KBM-7 (cell line): ENCODE data around the gene ADGRL2.
"Not testable (repeated sequence)": the region's sequence is repeated elsewhere in the genome, so short reads cannot be mapped to it uniquely, and the experiment has no call there.

Source experiments
- DNase-seq: peaks from one replicate; pipeline ENCODE4 v3.0.0-alpha.2; 2015
- in situ Hi-C: fragments of 300-500 bp; cut with MboI; formaldehyde crosslinking; loops from 2 replicates; pipeline ENCODE4 v1.14.3; 2020; ENCODE audit warnings: low sequenced_read_pairs, low pct_unique_long_range_greater_than_20kb, mixed read lengths

The ADGRL2 gene

GRCh38 chr1:81885291-81885690 is 84.6 kb downstream of the ADGRL2 start:
- no peak for DNase-seq
- in situ Hi-C loops: no loop called here

- in situ Hi-C loops: not testable (repeated sequence)
Measured at GRCh38 chr1:81886292-81886691, 85.6 kb downstream of the ADGRL2 start.

GRCh38 chr1:81887421-81888144 is 86.8 kb downstream of the ADGRL2 start:
- DNase-seq: no peak

More at GRCh38 chr1:81886292-81886691, 85.6 kb downstream of the ADGRL2 start:
- not testable (repeated sequence) for DNase-seq

GRCh38 chr1:81889166-81889565 is 88.4 kb downstream of the ADGRL2 start:
- in situ Hi-C loops: no loop called here
- DNase-seq: no peak

More at GRCh38 chr1:81887421-81888144, 86.8 kb downstream of the ADGRL2 start:
- in situ Hi-C loops: no loop called here

GRCh38 chr1:81894867-81895266 is 94.1 kb downstream of the ADGRL2 start:
- in situ Hi-C loops: no loop called here
- DNase-seq: no peak

- in situ Hi-C loops: no loop called here
- no peak for DNase-seq
Measured at GRCh38 chr1:81899214-81899821, 98.6 kb downstream of the ADGRL2 start.

- no peak for DNase-seq
- in situ Hi-C loops: no loop called here
Measured at GRCh38 chr1:81907575-81907974, 106.8 kb downstream of the ADGRL2 start.

GRCh38 chr1:81912383-81912782 is 111.6 kb downstream of the ADGRL2 start:
- in situ Hi-C loops: no loop called here
- DNase-seq: no peak

- DNase-seq: no peak
- in situ Hi-C loops: no loop called here
Measured at GRCh38 chr1:81915937-81916336, 115.2 kb downstream of the ADGRL2 start.

- in situ Hi-C loops: no loop called here
- no peak for DNase-seq
Measured at GRCh38 chr1:81920245-81920740, 119.6 kb downstream of the ADGRL2 start.

GRCh38 chr1:81920886-81921285 is 120.2 kb downstream of the ADGRL2 start:
- in situ Hi-C loops: no loop called here
- DNase-seq: no peak

- in situ Hi-C loops: no loop called here
- DNase-seq: no peak
Measured at GRCh38 chr1:81921344-81921743, 120.6 kb downstream of the ADGRL2 start.

- DNase-seq: no peak
- in situ Hi-C loops: no loop called here
Measured at GRCh38 chr1:81921851-81922462, 121.2 kb downstream of the ADGRL2 start.

GRCh38 chr1:81922955-81923354 is 122.2 kb downstream of the ADGRL2 start:
- in situ Hi-C loops: no loop called here
- no peak for DNase-seq

- DNase-seq: no peak
- in situ Hi-C loops: no loop called here
Measured at GRCh38 chr1:81929106-81929505, 128.4 kb downstream of the ADGRL2 start.

- in situ Hi-C loops: no loop called here
- no peak for DNase-seq
Measured at GRCh38 chr1:81936853-81937252, 136.1 kb downstream of the ADGRL2 start.

- no peak for DNase-seq
- in situ Hi-C loops: no loop called here
Measured at GRCh38 chr1:81937791-81938450, 137.2 kb downstream of the ADGRL2 start.

- no peak for DNase-seq
- in situ Hi-C loops: no loop called here
Measured at GRCh38 chr1:81948495-81948894, 147.8 kb downstream of the ADGRL2 start.

GRCh38 chr1:81949421-81949820 is 148.7 kb downstream of the ADGRL2 start:
- DNase-seq: no peak
- in situ Hi-C loops: no loop called here

GRCh38 chr1:81950037-81950436 is 149.3 kb downstream of the ADGRL2 start:
- in situ Hi-C loops: no loop called here
- no peak for DNase-seq
